ENCODE measurements around the gene MACROD2. TPM values are rescaled to one million over a fixed set of nuclear protein-coding genes. Genes with fewer than 3 reads are reported as not detected.
"Not testable (repeated sequence)": the region's sequence is repeated elsewhere in the genome, so short reads cannot be mapped to it uniquely, and the experiment has no call there.

MACROD2 gene
- total RNA-seq, 1 donor from 2014 or later, result 0.85 TPM

- DNase-seq, result no peak
Measured at GRCh38 chr20:15498926-15499325, 1503.6 kb downstream of the MACROD2 start.

GRCh38 chr20:15506311-15506710, 1511.0 kb downstream of the MACROD2 start:
- no peak for DNase-seq

- DNase-seq, result no peak
Measured at GRCh38 chr20:15507151-15507550, 1511.8 kb downstream of the MACROD2 start.

- no peak for DNase-seq
Measured at GRCh38 chr20:15511551-15511950, 1516.2 kb downstream of the MACROD2 start.

- DNase-seq, result no peak
Measured at GRCh38 chr20:15512916-15513315, 1517.6 kb downstream of the MACROD2 start.

GRCh38 chr20:15515691-15516090, 1520.4 kb downstream of the MACROD2 start:
- DNase-seq, result no peak

GRCh38 chr20:15520930-15521524, 1525.7 kb downstream of the MACROD2 start:
- DNase-seq, result no peak

- DNase-seq, result no peak
Measured at GRCh38 chr20:15523400-15523799, 1528.1 kb downstream of the MACROD2 start.

- DNase-seq, result no peak
Measured at GRCh38 chr20:15528391-15529111, 1533.2 kb downstream of the MACROD2 start.

GRCh38 chr20:15535863-15536262, 1540.5 kb downstream of the MACROD2 start:
- DNase-seq, result no peak

GRCh38 chr20:15537200-15537599, 1541.9 kb downstream of the MACROD2 start:
- DNase-seq, result not testable (repeated sequence)

- no peak for DNase-seq
Measured at GRCh38 chr20:15542655-15543054, 1547.3 kb downstream of the MACROD2 start.

GRCh38 chr20:15544742-15545141, 1549.4 kb downstream of the MACROD2 start:
- no peak for DNase-seq

GRCh38 chr20:15546525-15547023, 1551.3 kb downstream of the MACROD2 start:
- no peak for DNase-seq

GRCh38 chr20:15547119-15547518, 1551.8 kb downstream of the MACROD2 start:
- no peak for DNase-seq

GRCh38 chr20:15550116-15550870, 1555.0 kb downstream of the MACROD2 start:
- DNase-seq, result no peak

- no peak for DNase-seq
Measured at GRCh38 chr20:15555913-15556312, 1560.6 kb downstream of the MACROD2 start.

GRCh38 chr20:15556869-15557268, 1561.6 kb downstream of the MACROD2 start:
- DNase-seq, result no peak

GRCh38 chr20:15561070-15561569, 1565.8 kb downstream of the MACROD2 start:
- DNase-seq, result no peak

GRCh38 chr20:15561707-15562404, 1566.5 kb downstream of the MACROD2 start:
- DNase-seq, result no peak

- DNase-seq, result no peak
Measured at GRCh38 chr20:15563836-15564235, 1568.5 kb downstream of the MACROD2 start.

GRCh38 chr20:15564981-15565380, 1569.7 kb downstream of the MACROD2 start:
- DNase-seq, result no peak

- no peak for DNase-seq
Measured at GRCh38 chr20:15565786-15566185, 1570.5 kb downstream of the MACROD2 start.

All from dermis blood vessel endothelial cell (primary cell).